Measurements from ENCODE around the gene LSG1. TPM values are rescaled to one million over a fixed set of nuclear protein-coding genes. Genes with fewer than 3 reads are reported as not detected.

The LSG1 gene
- total RNA-seq, 6 experiments from 2014 or later, result 13.7 to 23.2 (median 18.0) TPM

DNA sequence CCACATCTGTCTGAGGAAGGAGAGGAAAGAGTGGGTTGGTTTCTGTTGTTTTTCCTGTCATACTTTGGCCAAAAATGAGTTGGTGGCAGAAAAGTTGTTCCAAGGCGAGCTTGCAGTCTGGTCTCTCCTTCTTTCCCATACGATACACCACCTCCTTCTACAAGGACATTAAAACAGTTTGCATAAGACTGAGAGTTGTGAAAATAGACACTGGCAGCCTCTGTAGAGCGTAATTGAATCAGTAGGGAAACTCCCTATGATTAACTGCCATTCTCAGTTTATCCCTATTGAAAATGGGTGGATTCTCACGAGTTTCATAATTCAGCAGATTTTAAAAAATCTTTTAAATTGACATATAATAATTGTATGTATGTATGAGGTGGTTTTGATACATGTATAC is 3.7 kb upstream of the LSG1 start:
- ATAC-seq, result no peak
- DNase-seq, result no peak
- WGBS (ENCODE audit: insufficient coverage, low coverage, low lambda C conversion rate, missing lambda C conversion rate), result 40% methylated on average over 4 of the region's 4 CpGs
- Histone ChIP-seq H3K4me3 (no peak overlapping the region), H3K9me3 (no peaks in the 10 kb centered on the region), H3K4me1 (peaks cover 0 to 11% (median 3%) of the 10 kb centered on the region in 4 donors), H3K36me3 (no peaks in the 10 kb centered on the region), H3K27ac (no peak overlapping the region), H3K27me3 (no peaks in the 10 kb centered on the region)
- no peak for TF ChIP-seq POLR2A (IDR thresholded peaks at IDR 0.05)
- TF ChIP-seq, protein P1, sequence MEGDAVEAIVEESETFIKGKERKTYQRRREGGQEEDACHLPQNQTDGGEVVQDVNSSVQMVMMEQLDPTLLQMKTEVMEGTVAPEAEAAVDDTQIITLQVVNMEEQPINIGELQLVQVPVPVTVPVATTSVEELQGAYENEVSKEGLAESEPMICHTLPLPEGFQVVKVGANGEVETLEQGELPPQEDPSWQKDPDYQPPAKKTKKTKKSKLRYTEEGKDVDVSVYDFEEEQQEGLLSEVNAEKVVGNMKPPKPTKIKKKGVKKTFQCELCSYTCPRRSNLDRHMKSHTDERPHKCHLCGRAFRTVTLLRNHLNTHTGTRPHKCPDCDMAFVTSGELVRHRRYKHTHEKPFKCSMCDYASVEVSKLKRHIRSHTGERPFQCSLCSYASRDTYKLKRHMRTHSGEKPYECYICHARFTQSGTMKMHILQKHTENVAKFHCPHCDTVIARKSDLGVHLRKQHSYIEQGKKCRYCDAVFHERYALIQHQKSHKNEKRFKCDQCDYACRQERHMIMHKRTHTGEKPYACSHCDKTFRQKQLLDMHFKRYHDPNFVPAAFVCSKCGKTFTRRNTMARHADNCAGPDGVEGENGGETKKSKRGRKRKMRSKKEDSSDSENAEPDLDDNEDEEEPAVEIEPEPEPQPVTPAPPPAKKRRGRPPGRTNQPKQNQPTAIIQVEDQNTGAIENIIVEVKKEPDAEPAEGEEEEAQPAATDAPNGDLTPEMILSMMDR (IDR thresholded peaks at IDR 0.05), result no peak
- intact Hi-C loops (cut with DNase I), result no loop called here

DNA sequence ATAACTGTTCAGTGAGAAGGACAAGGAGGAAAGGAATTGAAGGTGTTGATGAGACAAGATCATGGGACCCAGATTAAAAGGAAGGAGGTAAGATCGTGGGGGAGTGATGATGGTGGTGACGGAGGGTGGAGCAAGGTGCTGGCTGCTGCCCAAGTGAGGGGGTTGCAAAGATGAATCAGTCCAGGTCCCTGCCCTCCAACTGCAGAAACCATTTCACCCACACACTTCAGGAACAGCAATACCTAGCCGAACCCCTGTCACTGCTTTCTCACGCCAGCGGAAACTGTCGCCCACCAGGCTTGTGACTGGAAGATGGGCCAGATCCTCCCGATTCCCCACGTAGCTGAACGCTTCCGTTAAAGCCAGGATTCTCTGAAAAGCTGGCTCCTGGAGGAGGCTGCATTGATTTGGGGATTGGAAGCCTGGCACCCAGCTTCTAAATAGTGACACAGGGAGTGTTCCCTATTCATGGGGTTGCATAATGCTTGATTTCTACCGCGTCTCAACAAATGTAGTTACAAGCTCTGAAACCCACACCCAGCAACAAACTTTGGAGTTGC is 3.2 kb upstream of the LSG1 start:
- TF ChIP-seq, protein P1 (IDR thresholded peaks at IDR 0.05), result no peak
- Histone ChIP-seq H3K36me3 (no peaks in the 10 kb centered on the region), H3K9me3 (no peaks in the 10 kb centered on the region), H3K27ac (no peak overlapping the region), H3K27me3 (no peaks in the 10 kb centered on the region), H3K4me3 (no peak overlapping the region), H3K4me1 (peaks cover 0 to 15% (median 5%) of the 10 kb centered on the region in 4 donors)
- WGBS (ENCODE audit: insufficient coverage, low coverage, low lambda C conversion rate, missing lambda C conversion rate), result 18% methylated on average over 6 of the region's 12 CpGs
- DNase-seq, result no peak
- no peak for ATAC-seq
- intact Hi-C loops (cut with DNase I), result no loop called here

DNA sequence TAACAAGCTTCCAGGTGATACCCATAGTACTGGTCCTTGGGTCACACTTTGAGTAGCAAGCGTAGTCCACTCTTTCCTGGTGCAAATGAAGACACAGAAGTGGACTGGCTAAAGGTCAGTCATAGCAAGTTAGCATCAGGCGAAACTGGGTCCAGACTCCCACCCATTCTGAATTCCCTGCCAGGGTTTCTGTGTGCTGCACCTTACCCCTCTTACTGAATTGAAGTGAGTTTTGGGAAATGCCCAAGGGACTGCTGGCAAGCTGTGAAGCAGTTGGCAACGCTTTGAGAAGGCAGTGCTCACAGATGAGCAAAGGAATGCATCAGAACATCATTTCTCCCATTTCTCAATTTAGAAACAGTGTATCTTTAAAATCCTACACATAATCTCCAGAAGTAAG is 1.8 kb upstream of the LSG1 start:
- DNase-seq (peak in 1 of 3 donors; percentile 52), ATAC-seq (no peak)
- Histone ChIP-seq H3K4me1 (peaks cover 0 to 15% (median 5%) of the 10 kb centered on the region in 4 donors), H3K4me3 (no peak overlapping the region), H3K27me3 (no peaks in the 10 kb centered on the region), H3K36me3 (peaks cover 0 to 3% (median 1%) of the 10 kb centered on the region in 4 donors), H3K9me3 (no peaks in the 10 kb centered on the region), H3K27ac (no peak overlapping the region)
- TF ChIP-seq, protein P1 (IDR thresholded peaks at IDR 0.05), result no peak
- TF ChIP-seq POLR2A (IDR thresholded peaks at IDR 0.05), result no peak
- 40% methylated on average over 2 of the region's 3 CpGs for WGBS (ENCODE audit: insufficient coverage, low coverage, low lambda C conversion rate, missing lambda C conversion rate)
- intact Hi-C loops (cut with DNase I), result no loop called here

DNA sequence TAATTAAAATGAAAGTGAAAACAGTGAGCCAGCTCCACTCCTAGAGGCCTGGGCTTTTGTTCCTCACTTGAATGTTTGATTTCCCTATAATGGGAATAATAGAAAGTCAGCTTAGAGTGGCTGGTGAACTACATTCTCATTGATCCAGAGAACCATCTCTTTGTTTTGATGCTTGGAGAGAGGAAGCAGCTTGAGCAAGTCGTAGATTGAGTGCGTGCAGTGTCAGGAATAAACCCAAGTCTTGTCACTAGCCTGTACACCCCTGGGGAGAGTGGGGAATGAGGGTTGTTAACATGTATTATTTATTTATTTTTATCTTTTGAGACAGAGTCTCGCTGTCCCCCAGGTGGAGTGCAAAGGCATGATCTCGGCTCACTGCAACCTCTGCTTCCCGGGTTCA is 885 bp upstream of the LSG1 start:
- intact Hi-C loops (cut with DNase I), result no loop called here
- Histone ChIP-seq H3K27ac (peak overlapping the region; percentile 80 to 96 (median 93)), H3K9me3 (no peaks in the 10 kb centered on the region), H3K4me3 (peak overlapping the region; percentile 67 to 81 (median 70)), H3K36me3 (peaks cover 0 to 5% (median 3%) of the 10 kb centered on the region in 4 donors), H3K27me3 (no peaks in the 10 kb centered on the region), H3K4me1 (peaks cover 0 to 15% (median 5%) of the 10 kb centered on the region in 4 donors)
- TF ChIP-seq, protein P1 (IDR thresholded peaks at IDR 0.05), result no peak
- no peak for TF ChIP-seq POLR2A (IDR thresholded peaks at IDR 0.05)
- ATAC-seq, result peak in 3 of 4 donors; percentile 3 to 8 (median 8)
- 40% methylated on average over 5 of the region's 5 CpGs for WGBS (ENCODE audit: insufficient coverage, low coverage, low lambda C conversion rate, missing lambda C conversion rate)
- no peak for DNase-seq

Measured in right lobe of liver (tissue), 6 donors.